NB4 (cell line): Measurements from ENCODE around the gene ACAT2.
"Not testable (repeated sequence)": the region's sequence is repeated elsewhere in the genome, so short reads cannot be mapped to it uniquely, and the experiment has no call there.

Source experiments
- MYC ChIP-seq: IDR thresholded peaks from 2 replicates; pipeline ENCODE4 v1.6.1; 2011; ENCODE audit warnings: low read depth, low read length
- POLR2A ChIP-seq: IDR thresholded peaks from 2 replicates; pipeline ENCODE4 v1.6.1; 2011; ENCODE audit warnings: mild to moderate bottlenecking; ENCODE audit not compliant: insufficient read length; ENCODE audit errors: extremely low read depth
- TF ChIP-seq, protein P1 (sequence below): IDR thresholded peaks from one replicate; pipeline ENCODE4 v1.5.1; 2012; ENCODE audit warnings: low read depth, low read length
- TF ChIP-seq, protein P2 (sequence below): IDR thresholded peaks from 2 replicates; pipeline ENCODE4 v1.6.1; 2011; ENCODE audit warnings: low read depth, low read length

DNA sequence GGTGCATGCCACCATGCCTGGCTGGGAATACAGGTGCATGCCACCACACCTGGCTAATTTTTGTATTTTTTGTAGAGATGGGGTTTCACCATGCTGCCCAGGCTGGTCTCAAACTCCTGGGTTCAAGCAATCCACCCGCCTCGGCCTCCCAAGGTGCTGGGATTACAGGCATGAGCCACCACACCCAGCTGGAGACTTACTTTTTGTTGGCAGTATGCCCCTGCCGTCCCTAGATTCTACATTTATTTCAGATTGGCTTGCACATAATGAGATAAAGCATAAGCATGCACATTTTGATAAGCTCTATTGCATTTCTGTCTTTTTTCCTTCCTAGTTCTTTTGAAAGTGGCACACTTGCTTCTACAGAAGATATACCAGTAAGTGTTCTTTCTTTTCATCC, 54.9 kb downstream of the ACAT2 start:
- not testable (repeated sequence) for TF ChIP-seq POLR2A, MYC
- TF ChIP-seq, protein P1, sequence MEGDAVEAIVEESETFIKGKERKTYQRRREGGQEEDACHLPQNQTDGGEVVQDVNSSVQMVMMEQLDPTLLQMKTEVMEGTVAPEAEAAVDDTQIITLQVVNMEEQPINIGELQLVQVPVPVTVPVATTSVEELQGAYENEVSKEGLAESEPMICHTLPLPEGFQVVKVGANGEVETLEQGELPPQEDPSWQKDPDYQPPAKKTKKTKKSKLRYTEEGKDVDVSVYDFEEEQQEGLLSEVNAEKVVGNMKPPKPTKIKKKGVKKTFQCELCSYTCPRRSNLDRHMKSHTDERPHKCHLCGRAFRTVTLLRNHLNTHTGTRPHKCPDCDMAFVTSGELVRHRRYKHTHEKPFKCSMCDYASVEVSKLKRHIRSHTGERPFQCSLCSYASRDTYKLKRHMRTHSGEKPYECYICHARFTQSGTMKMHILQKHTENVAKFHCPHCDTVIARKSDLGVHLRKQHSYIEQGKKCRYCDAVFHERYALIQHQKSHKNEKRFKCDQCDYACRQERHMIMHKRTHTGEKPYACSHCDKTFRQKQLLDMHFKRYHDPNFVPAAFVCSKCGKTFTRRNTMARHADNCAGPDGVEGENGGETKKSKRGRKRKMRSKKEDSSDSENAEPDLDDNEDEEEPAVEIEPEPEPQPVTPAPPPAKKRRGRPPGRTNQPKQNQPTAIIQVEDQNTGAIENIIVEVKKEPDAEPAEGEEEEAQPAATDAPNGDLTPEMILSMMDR: not testable (repeated sequence)
- TF ChIP-seq, protein P2, sequence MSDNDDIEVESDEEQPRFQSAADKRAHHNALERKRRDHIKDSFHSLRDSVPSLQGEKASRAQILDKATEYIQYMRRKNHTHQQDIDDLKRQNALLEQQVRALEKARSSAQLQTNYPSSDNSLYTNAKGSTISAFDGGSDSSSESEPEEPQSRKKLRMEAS: not testable (repeated sequence)
